Gastrocnemius medialis (tissue), 4 donors: Measurements from ENCODE around the gene KCTD5. TPM values are rescaled to one million over a fixed set of nuclear protein-coding genes. Genes with fewer than 3 reads are reported as not detected.
"Not testable (repeated sequence)": the region's sequence is repeated elsewhere in the genome, so short reads cannot be mapped to it uniquely, and the experiment has no call there.

ENCODE experiments used
- ATAC-seq, 2 donors: fragments of 150-250 bp; one replicate each; pipeline ENCODE4 v1.9.1; 2016
- DNase-seq, 2 donors: peaks; one replicate each; pipeline ENCODE4 v3.0.0-alpha.2; 2019
- H3K27ac ChIP-seq, 4 donors: fragments of 200-600 bp; sonication (generic); 1 replicate in 1 of 4; 2 replicates in 3 of 4; pipeline ENCODE4 v1.5.1; 2016 to 2018; ENCODE audit warnings: mild to moderate bottlenecking in 2 of 4, moderate library complexity in 1 of 4
- H3K27me3 ChIP-seq, 3 donors: fragments of 200-600 bp; sonication (generic) in 2 of 3; 1 replicate in 1 of 3; 2 replicates in 2 of 3; pipeline versions ENCODE4 v1.5.1 to v1.6.0; 2016 to 2019; ENCODE audit warnings: mild to moderate bottlenecking in 1 of 3, moderate library complexity in 1 of 3
- H3K36me3 ChIP-seq, 2 donors: fragments of 200-600 bp; sonication (generic) in 1 of 2; one replicate each; pipeline ENCODE4 v1.5.1; 2017 to 2018
- H3K4me1 ChIP-seq, 2 donors: fragments of 200-600 bp; sonication (generic) in 1 of 2; one replicate each; pipeline ENCODE4 v1.5.1; 2016 to 2017; ENCODE audit warnings: mild to moderate bottlenecking in 2 of 2
- H3K4me3 ChIP-seq, 4 donors: fragments of 200-600 bp; sonication (generic) in 3 of 4; 1 replicate in 1 of 4; 2 replicates in 3 of 4; pipeline ENCODE4 v1.5.1; 2016 to 2019; ENCODE audit warnings: mild to moderate bottlenecking in 2 of 4
- H3K9me3 ChIP-seq, 3 donors: fragments of 200-600 bp; sonication (generic) in 2 of 3; 1 replicate in 1 of 3; 2 replicates in 2 of 3; pipeline ENCODE4 v1.5.1; 2016 to 2019
- POLR2A ChIP-seq, 2 donors: fragments of 450-650 bp; IDR thresholded peaks; one replicate each; pipeline ENCODE4 v1.6.1; 2017; ENCODE audit warnings: antibody characterized with exemption in 2 of 2, mild to moderate bottlenecking in 2 of 2, moderate library complexity in 2 of 2
- in situ Hi-C, 4 donors: fragments of 200-750 bp; cut with MboI; loops; one replicate each; pipeline versions ENCODE4 v1.15.0 to v1.8.0; 2017; ENCODE audit warnings: low sequenced_read_pairs in 4 of 4
- intact Hi-C: fragments of 100-400 bp; cut with DNase I; formaldehyde crosslinking; loops from one replicate; pipeline ENCODE4 v1.15.1; 2023; ENCODE audit warnings: low total_unique reads
- total RNA-seq, 4 donors: library from RNA; depleted of rRNA; stranded (reverse); fragments of >200 nt; gene quantifications; one replicate each; pipeline versions ENCODE4 v1.1.0 to v1.2.3, GENCODE V29; 2016
- TF ChIP-seq, protein P1 (sequence below), 5 experiments: fragments of 450-650 bp in 3 of 5; fragments of 200-600 bp in 2 of 5; sonication (generic) in 2 of 5; IDR thresholded peaks in 4 of 5; conservative IDR thresholded peaks in 1 of 5; 1 replicate in 4 of 5; 2 replicates in 1 of 5; pipeline ENCODE4 v1.5.1; 2016 to 2019; ENCODE audit warnings: antibody characterized with exemption in 5 of 5, mild to moderate bottlenecking in 3 of 5, moderate library complexity in 3 of 5

KCTD5 gene
- total RNA-seq, 4 donors from 2014 or later = 13.6 to 23.8 (median 14.7) TPM

DNA sequence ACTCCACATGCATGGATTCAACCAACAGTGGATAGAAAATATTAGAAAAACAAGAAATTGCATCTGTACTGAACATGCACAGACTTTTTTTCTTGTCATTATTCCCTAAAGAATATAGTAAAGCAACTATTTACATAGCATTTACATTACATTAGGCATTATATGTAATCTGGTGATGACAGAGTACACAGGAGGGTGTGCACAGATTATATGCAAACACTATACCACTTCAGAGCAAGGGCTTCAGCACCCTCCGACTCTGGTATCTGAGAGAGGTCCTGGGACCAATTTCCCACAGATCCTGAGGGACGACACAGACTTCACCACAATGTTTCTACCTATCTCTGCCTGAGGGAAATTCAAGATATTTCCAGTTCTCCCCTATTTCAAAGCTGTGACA, 25.3 kb upstream of the KCTD5 start:
- ATAC-seq (no peak), DNase-seq (no peak)
- Histone ChIP-seq H3K27ac (no peak overlapping the region), H3K4me3 (no peak overlapping the region), H3K27me3 (no peaks in the 10 kb centered on the region), H3K4me1 (no peaks in the 10 kb centered on the region), H3K36me3 (no peaks in the 10 kb centered on the region), H3K9me3 (no peaks in the 10 kb centered on the region)
- intact Hi-C loops = no loop called here
- TF ChIP-seq POLR2A (IDR thresholded peaks at IDR 0.05) = no peak
- TF ChIP-seq, protein P1, sequence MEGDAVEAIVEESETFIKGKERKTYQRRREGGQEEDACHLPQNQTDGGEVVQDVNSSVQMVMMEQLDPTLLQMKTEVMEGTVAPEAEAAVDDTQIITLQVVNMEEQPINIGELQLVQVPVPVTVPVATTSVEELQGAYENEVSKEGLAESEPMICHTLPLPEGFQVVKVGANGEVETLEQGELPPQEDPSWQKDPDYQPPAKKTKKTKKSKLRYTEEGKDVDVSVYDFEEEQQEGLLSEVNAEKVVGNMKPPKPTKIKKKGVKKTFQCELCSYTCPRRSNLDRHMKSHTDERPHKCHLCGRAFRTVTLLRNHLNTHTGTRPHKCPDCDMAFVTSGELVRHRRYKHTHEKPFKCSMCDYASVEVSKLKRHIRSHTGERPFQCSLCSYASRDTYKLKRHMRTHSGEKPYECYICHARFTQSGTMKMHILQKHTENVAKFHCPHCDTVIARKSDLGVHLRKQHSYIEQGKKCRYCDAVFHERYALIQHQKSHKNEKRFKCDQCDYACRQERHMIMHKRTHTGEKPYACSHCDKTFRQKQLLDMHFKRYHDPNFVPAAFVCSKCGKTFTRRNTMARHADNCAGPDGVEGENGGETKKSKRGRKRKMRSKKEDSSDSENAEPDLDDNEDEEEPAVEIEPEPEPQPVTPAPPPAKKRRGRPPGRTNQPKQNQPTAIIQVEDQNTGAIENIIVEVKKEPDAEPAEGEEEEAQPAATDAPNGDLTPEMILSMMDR (IDR thresholded peaks at IDR 0.05 in 4 of 5, conservative IDR thresholded peaks at IDR 0.05 in 1 of 5) = no peak
- in situ Hi-C loops = no loop called here

DNA sequence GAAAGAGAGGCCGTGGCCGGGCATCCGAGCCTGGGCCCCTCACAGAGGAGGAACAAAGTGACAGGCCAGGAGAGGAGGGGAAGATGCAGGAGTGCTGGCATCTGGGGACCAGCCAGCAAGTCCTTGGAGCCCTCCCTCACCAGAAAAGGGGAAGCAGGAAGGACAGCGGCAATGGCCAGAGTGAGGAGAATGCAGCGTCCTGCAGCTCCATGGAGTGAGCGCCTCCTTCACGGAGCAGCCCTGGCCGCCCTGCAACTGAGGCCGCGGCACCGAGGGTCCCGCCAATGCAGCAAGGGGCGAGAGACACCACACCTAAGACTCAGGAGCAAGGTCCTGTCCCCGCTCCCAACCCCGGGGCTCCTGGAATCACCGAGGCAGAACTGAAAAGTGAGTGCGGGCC, 24.5 kb upstream of the KCTD5 start:
- H3K36me3 ChIP-seq, ATAC-seq, DNase-seq, in situ Hi-C loops, H3K4me1 ChIP-seq, H3K27me3 ChIP-seq, H3K9me3 ChIP-seq, intact Hi-C loops, H3K4me3 ChIP-seq, H3K27ac ChIP-seq: not testable (repeated sequence)

DNA sequence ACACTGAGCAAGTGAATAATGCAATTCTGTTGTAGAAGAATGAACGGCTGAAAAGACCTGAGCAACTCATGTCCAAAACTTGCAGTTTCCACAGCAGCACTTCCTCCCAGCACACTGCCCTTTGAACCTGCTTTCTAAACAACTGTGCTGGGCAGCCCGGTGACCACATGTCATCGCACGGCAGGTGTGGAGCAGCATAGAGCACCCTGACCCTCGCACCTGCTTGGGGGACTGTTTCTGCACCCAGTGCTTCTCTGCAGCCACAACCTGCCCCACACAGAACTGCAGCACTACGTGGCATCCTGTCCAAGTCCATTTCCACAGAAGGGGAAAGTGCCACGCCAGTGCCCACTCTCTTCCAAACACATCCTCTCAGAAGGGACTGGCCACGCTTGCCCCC, 22.8 kb upstream of the KCTD5 start:
- DNase-seq, H3K9me3 ChIP-seq, intact Hi-C loops, H3K27me3 ChIP-seq, H3K4me3 ChIP-seq, in situ Hi-C loops, ATAC-seq, H3K4me1 ChIP-seq, H3K27ac ChIP-seq: not testable (repeated sequence)
- peaks cover 0 to 11% of the 10 kb centered on the region in 2 donors for H3K36me3 ChIP-seq

DNA sequence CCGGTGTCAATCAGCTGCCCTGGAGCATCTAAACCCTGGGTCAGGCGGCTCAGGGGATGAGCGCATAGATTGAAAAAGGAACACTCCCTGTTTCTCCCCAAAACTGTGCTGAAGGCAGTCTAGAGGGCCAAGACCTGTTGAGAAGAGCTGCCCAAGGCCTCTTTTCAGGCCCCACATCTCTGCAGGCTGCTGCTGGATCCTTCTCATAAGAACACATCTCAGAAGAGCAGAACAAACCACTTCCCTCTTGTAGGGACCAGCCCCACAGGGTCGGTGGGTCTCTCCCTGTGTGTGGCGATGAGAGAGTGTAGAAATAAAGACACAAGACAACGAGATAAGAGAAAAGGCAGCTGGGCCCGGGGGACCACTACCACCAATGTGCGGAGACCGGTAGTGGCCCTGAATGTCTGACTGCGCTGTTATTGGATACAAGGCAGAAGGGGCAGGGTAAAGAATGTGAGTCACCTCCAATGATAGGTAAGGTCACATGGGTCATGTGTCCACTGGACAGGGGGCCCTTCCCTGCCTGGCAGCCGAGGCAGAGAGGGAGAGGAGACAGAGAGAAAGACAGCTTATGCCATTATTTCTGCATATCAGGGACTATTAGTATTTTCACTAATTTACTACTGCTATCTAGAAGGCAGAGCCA, 22.2 kb upstream of the KCTD5 start:
- in situ Hi-C loops, H3K27me3 ChIP-seq, H3K4me3 ChIP-seq, H3K9me3 ChIP-seq, H3K4me1 ChIP-seq, DNase-seq, ATAC-seq, H3K27ac ChIP-seq, intact Hi-C loops: not testable (repeated sequence)
- peaks cover 0 to 11% of the 10 kb centered on the region in 2 donors for H3K36me3 ChIP-seq

DNA sequence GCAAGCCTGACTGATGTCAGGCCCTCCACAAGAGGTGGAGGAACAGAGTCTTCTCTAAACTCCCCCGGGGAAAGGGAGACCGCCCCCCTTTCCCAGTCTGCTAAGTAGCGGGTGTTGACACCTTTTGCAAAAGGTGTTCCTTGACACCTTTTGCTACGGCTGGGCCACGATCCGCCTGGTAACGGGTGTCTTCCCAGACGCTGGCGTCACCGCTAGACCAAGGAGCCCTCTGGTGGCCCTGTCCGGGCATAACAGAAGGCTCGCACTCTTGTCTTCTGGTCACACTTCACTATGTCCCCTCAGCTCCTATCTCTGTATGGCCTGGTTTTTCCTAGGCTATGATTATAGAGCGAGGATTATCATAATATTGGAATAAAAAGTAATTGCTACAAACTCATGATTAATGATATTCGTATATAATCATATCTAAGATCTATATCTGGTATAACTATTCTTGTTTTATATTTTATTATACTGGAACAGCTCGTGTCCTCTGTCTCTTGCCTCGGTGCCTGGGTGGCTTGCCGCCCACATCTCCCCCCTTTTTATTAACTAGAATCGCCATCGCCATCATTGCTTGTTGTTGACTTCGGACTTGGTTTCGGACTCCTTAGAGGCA, 21.5 kb upstream of the KCTD5 start:
- TF ChIP-seq, protein P1 (IDR thresholded peaks at IDR 0.05 in 4 of 5, conservative IDR thresholded peaks at IDR 0.05 in 1 of 5) = peak; percentile 38 to 61 (median 42)
- H3K27me3 ChIP-seq, ATAC-seq, intact Hi-C loops, H3K9me3 ChIP-seq, H3K27ac ChIP-seq, H3K4me1 ChIP-seq, DNase-seq, H3K4me3 ChIP-seq, in situ Hi-C loops: not testable (repeated sequence)
- peaks cover 0 to 11% of the 10 kb centered on the region in 2 donors for H3K36me3 ChIP-seq

DNA sequence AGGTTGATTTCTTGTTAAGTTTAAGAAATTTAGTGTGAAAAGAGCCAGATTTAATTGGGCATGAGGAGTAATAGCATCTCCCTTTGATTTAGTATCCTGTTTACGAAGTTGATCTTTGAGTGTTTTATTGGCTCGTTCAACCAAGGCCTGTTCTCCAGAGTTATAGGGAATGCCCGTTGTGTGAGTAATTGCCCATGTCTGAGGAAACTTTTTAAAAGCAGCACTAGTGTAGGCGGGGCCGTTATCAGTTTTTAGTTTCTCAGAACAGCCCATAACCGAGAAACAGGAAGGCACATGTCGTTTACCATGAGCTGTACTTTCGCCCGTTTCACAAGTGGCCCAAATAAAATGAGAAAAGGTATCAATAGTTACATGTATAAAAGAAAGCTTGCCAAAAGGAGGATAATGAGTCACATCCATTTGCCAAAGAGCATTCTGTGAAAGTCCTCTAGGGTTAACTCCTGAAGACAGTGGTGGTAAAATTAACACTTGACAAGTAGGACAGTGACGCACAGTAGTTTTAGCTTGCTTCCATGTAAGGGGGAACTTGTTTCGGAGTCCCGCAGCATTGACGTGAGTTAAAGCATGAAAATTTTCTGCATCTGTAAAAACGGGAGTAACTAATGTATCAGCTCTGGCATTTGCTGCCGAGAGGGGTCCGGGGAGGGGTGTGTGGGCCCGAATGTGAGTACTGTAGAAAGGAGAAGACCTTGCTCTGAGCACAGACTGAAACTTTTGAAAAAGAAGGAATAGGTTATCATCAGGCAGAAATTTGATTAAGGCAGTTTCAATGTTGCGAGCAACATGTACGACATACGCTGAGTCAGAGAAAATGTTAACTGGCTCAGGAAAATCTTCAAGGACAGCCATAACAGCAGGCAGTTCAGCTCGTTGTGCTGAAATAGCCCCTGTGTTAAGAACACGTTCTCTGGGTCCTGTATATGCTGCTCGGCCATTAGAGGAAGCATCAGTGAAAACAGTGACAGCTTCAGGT, 18.5 kb upstream of the KCTD5 start:
- intact Hi-C loops = no loop called here
- TF ChIP-seq, protein P1 (IDR thresholded peaks at IDR 0.05 in 4 of 5, conservative IDR thresholded peaks at IDR 0.05 in 1 of 5) = no peak
- no peak for TF ChIP-seq POLR2A (IDR thresholded peaks at IDR 0.05)
- Histone ChIP-seq H3K27ac (no peak overlapping the region), H3K9me3 (no peaks in the 10 kb centered on the region), H3K4me1 (no peaks in the 10 kb centered on the region), H3K36me3 (peaks cover 0 to 25% of the 10 kb centered on the region in 2 donors), H3K4me3 (no peak overlapping the region), H3K27me3 (no peaks in the 10 kb centered on the region)
- ATAC-seq (no peak), DNase-seq (no peak)
- in situ Hi-C loops = no loop called here
